ENCODE measurements around the gene GCNT2. TPM values are rescaled to one million over a fixed set of nuclear protein-coding genes. Genes with fewer than 3 reads are reported as not detected.
A peak's percentile ranks its signal among the peaks of the same experiment; 100 is the strongest.
"Not testable (repeated sequence)": the region's sequence is repeated elsewhere in the genome, so short reads cannot be mapped to it uniquely, and the experiment has no call there.

GCNT2 gene
- total RNA-seq, 1 experiment from 2014 or later: 6.4 TPM

- no peak for DNase-seq (ENCODE audit: low read depth)
Measured at GRCh38 chr6:10603219-10603618, 82.1 kb downstream of the GCNT2 start.

GRCh38 chr6:10609038-10609437 lies 87.9 kb downstream of the GCNT2 start:
- DNase-seq (ENCODE audit: low read depth): no peak

GRCh38 chr6:10610289-10610688 lies 89.1 kb downstream of the GCNT2 start:
- DNase-seq (ENCODE audit: low read depth): no peak

- no peak for DNase-seq (ENCODE audit: low read depth)
Measured at GRCh38 chr6:10612161-10612560, 91.0 kb downstream of the GCNT2 start.

GRCh38 chr6:10613077-10613476 lies 91.9 kb downstream of the GCNT2 start:
- DNase-seq (ENCODE audit: low read depth): no peak

GRCh38 chr6:10613723-10614122 lies 92.6 kb downstream of the GCNT2 start:
- peak; percentile 33 for DNase-seq (ENCODE audit: low read depth)

- DNase-seq (ENCODE audit: low read depth): no peak
Measured at GRCh38 chr6:10615675-10616074, 94.5 kb downstream of the GCNT2 start.

GRCh38 chr6:10616266-10616665 lies 95.1 kb downstream of the GCNT2 start:
- not testable (repeated sequence) for DNase-seq (ENCODE audit: low read depth)

- no peak for DNase-seq (ENCODE audit: low read depth)
Measured at GRCh38 chr6:10617008-10617696, 96.0 kb downstream of the GCNT2 start.

- no peak for DNase-seq (ENCODE audit: low read depth)
Measured at GRCh38 chr6:10618409-10618808, 97.3 kb downstream of the GCNT2 start.

- DNase-seq (ENCODE audit: low read depth): no peak
Measured at GRCh38 chr6:10621213-10621612, 100.1 kb downstream of the GCNT2 start.

- DNase-seq (ENCODE audit: low read depth): no peak
Measured at GRCh38 chr6:10621847-10622246, 100.7 kb downstream of the GCNT2 start.

GRCh38 chr6:10624836-10625235 lies 103.7 kb downstream of the GCNT2 start:
- no peak for DNase-seq (ENCODE audit: low read depth)

- no peak for DNase-seq (ENCODE audit: low read depth)
Measured at GRCh38 chr6:10626154-10626741, 105.1 kb downstream of the GCNT2 start.

- no peak for DNase-seq (ENCODE audit: low read depth)
Measured at GRCh38 chr6:10627800-10628199, 106.6 kb downstream of the GCNT2 start.

- no peak for DNase-seq (ENCODE audit: low read depth)
Measured at GRCh38 chr6:10630178-10630577, 109.0 kb downstream of the GCNT2 start.

- DNase-seq (ENCODE audit: low read depth): peak; percentile 98
Measured at GRCh38 chr6:10633216-10633615, 112.1 kb downstream of the GCNT2 start.

- DNase-seq (ENCODE audit: low read depth): no peak
Measured at GRCh38 chr6:10640412-10640811, 119.3 kb downstream of the GCNT2 start.

GRCh38 chr6:10641528-10641927 lies 120.4 kb downstream of the GCNT2 start:
- no peak for DNase-seq (ENCODE audit: low read depth)

- no peak for DNase-seq (ENCODE audit: low read depth)
Measured at GRCh38 chr6:10643201-10643651, 122.1 kb downstream of the GCNT2 start.

GRCh38 chr6:10644225-10644624 lies 123.1 kb downstream of the GCNT2 start:
- no peak for DNase-seq (ENCODE audit: low read depth)

- DNase-seq (ENCODE audit: low read depth): no peak
Measured at GRCh38 chr6:10655508-10656055, 134.4 kb downstream of the GCNT2 start.

Data from HT1080 (cell line).